Effector CD4-positive, alpha-beta T cell (primary cell): Measurements from ENCODE around the gene SERAC1.
"Not testable (repeated sequence)": the region's sequence is repeated elsewhere in the genome, so short reads cannot be mapped to it uniquely, and the experiment has no call there.

Experiments
- DNase-seq: peaks from one replicate; pipeline ENCODE4 v3.0.0-alpha.2; 2020

Gene SERAC1

GRCh38 chr6:158174024-158174423 lies 6.0 kb upstream of the SERAC1 start:
- DNase-seq: no peak

DNA sequence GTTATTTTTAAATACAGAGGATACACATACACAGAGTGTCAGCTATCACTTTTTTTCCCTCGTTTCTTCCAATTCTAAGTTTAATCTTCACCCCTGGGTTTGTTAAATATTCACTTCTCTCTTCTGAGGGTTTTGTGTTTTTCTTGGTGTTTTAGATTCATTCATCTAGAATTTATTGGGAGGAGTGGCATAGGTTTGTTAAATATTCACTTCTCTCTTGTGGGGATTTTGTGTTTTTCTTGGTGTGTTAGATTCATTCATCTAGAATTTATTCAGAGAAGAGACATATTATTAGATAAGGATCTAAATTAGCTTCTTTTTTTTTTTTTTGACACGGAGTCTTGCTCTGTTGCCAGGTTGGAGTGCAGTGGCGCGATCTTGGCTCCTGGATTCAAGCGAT lies 3.9 kb upstream of the SERAC1 start:
- DNase-seq: no peak

DNA sequence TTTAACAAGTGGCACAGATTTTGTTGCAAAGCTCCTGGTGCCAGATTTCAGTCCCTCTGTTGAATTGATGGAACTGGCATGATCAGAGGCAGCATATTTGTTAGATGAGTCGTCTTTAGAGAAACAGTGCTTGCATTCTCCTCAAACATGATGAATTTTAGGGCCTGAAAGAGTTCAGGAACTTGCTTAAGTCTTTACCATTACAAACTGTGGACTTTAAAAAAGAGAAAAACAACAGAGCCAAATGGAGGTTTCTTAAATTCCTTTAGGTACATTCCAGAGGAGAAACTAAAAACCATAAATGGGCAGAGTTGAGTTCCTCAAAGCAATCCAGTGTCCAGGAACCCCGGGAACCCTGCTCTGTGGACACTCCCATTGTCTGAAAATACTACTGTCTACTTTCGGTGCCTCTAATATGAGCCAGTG lies 2.6 kb upstream of the SERAC1 start:
- DNase-seq: no peak

DNA sequence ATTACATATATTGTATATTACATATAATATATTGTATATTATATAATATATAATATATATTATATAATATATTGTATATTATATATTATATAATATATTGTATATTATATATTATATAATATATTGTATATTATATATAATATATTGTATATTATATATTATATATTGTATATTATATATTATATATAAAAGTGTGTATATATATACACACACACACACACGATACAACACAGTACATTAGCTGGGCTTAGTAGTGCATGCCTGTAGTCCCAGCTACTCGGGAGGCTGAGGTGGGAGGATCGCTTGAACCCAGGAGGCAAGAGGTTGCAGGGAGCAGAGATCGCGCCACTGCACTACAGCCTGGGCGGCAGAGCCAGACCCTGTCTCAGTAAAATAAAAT lies 1.6 kb upstream of the SERAC1 start:
- not testable (repeated sequence) for DNase-seq

GRCh38 chr6:158165919-158166416 lies 2.1 kb downstream of the SERAC1 start:
- DNase-seq: no peak

DNA sequence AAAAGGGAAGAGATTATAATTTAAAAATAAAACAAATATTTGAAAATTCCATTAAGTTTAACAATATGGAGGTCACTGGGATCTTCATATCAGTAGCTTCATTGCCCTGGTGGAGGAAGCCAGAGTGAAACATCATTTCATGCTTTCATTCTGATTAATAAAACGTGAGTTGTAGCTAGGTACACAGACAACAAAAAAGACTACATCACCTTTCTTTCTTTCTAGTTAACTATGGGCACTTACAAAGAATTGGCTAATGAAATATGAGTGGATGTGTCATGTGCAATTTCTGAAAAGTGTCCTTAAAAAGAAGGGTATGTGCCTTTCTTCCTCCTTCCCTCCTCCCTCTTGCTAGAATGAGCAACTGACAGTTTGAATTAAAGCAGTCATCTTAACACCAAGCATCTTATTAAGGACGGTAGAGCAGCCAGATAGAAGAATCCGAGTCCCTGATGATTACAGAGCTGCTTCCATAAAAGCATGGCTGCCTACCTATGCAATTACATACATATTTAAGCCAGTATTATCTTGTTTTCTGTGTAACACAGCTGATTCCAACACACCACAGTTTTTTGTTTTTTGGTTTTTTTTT lies 3.4 kb downstream of the SERAC1 start:
- DNase-seq: no peak

GRCh38 chr6:158161566-158162254 lies 6.4 kb downstream of the SERAC1 start:
- DNase-seq: no peak

DNA sequence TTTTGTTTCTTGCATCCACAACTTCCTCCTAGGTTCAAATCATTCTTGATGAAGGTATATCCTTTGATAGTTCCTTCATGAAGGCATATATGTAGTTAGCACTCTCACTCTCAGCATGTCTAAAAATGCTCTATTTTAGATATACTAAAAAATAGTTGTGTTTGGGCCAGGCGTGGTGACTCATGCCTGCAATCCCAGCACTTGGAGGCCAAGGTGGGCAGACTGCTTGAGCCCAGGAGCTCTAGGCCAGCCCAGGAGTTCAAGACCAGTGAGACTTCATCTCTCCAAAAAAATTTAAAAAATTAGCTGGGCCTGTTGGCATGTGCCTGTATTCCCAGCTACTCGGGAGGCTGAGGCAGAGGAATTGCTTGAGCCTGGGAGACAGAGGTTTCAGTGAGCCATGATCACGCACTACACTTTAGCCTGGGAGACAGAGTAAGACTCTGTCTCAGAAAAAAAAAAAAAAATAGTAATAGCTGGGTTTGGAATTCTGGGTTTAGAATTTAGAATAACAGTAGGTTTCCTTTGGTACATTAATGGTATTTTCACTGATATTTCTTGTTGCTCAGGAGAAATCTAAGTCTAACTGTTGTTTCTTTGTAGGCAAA lies 7.0 kb downstream of the SERAC1 start:
- no peak for DNase-seq

DNA sequence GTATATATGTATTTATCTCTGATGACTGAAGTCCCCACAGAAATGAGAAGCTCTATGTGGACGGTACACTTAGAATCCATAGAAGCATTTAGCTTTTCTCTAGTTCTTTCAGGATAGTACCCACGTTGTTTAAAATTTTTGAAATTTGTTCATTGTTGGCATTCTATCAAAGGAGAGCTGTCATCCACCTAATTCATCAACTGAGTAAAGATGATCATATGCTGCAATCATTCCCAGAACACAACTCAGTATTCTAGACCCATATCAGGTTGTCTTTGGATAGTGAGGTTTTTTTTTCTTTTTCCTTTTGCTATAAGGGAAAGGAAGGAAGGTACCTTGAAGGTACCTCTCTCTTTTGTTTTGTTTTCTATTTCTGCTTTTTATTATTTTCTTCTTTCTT lies 9.3 kb downstream of the SERAC1 start:
- DNase-seq: no peak

- no peak for DNase-seq
These were observed 9.9 kb downstream of the SERAC1 start for GRCh38 chr6:158158123-158158522.

GRCh38 chr6:158157064-158157764 lies 10.8 kb downstream of the SERAC1 start:
- DNase-seq: no peak

GRCh38 chr6:158154816-158155215 lies 13.2 kb downstream of the SERAC1 start:
- no peak for DNase-seq

- no peak for DNase-seq
These were observed 14.5 kb downstream of the SERAC1 start for GRCh38 chr6:158153576-158153975.

DNA sequence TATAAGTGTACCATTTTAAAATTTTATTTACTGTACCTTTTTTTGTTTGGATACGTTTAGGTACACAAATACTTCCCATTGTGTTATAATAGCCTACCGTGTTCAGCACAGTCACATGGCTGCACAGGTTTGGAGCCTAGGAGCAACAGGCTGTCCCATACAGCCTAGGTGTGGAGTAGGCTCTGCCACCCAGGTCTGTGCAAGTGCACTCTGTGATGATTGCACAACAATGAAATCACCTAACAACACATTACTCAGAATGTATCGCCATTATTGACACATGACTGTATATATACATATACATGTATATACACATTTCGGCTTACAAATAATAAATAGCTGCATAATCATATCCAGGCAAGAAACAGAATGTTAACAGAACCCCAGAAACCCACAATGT lies 15.4 kb downstream of the SERAC1 start:
- DNase-seq: no peak

DNA sequence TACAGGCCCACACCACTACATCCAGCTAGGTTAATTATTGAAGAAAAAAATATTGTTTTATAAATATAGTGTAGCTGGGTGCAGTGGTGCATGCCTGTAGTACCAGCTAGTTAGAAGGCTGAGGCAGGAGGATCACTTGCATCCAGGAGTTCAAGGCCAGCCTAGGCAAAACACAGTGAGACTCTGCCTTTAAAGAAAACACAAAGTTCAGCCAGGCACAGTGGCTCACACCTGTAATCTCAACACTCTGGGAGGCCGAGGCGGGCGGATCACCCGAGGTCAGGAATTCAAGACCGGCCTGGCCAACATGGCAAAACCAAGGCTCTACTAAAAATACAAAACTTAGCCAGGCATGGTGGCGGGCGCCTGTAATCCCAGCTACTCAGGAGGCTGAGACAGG lies 16.0 kb downstream of the SERAC1 start:
- not testable (repeated sequence) for DNase-seq

DNA sequence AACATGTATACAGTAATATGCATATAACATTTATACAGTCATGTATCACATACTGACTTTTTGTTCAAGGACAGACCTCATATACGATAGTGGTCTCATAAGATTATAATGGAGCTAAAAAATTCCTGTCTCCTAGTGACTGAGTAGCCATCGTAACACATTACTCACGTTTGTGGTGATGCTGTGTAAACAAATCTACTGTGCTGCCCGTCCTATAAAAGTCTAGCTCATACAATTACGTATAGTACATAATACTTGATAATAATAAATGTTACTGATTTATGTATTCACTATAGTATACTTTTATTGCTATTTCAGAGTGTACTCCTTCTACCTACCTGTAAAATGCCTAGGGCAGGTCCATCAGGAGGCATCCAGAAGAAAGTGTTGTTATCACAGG lies 17.4 kb downstream of the SERAC1 start:
- DNase-seq: no peak

DNA sequence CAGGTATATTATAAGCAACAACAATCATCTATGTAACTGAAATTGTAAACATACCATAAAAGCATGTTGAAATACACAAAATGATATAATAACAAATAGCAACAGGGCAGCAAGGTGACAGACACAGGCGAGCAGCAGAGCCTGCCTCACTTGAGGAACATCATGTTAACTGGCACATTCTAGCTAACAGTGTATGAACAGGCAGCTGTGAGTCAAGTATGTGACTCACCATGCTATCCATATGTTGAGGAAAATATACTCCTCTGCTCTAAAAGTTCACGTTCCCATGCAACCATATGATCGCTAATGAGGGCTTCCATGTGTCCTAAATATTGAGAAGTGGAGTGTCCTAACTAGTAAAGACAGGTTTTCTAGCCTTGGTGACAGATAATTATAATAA lies 18.4 kb downstream of the SERAC1 start:
- no peak for DNase-seq

- no peak for DNase-seq
These were observed 24.4 kb downstream of the SERAC1 start for GRCh38 chr6:158143700-158144099.

DNA sequence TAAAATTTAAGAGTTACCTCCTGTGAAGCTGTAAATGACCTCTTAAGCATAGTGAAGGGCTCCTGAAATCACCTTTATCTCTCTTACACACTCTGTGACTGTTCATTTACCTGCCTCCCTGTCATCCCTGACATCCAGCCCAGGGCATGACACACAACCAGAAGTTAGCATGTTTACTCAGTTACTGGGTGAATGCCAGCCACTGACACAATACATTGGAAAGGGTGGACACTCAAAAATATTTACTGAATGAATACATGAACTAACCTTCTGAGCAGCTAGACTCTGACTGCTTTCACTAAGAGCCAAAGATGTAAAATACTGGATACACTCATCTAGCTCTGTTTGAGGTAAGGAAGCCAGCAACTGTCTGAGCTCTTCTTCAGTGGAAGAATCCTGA lies 25.3 kb downstream of the SERAC1 start:
- DNase-seq: no peak

- no peak for DNase-seq
These were observed 36.1 kb downstream of the SERAC1 start for GRCh38 chr6:158131926-158132325.

DNA sequence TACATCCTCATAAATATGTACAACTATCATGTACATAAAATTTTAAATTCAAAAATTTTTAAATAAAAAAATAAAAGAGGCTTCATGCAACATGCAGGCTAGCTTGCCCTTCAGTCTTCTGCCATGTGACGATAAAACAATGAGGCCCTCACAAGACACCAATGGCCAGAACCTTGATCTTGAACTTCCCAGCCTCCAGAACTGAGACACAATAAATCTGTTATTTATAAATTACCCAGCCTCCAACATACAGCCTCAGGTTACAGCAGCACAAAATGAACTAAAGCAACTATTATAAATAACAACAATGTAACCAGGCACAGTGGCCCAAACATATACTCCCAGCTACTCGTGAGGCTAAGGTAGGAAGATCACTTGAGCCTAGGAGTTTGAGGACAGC lies 42.8 kb downstream of the SERAC1 start:
- DNase-seq: no peak

- no peak for DNase-seq
These were observed 43.8 kb downstream of the SERAC1 start for GRCh38 chr6:158124288-158124687.

DNA sequence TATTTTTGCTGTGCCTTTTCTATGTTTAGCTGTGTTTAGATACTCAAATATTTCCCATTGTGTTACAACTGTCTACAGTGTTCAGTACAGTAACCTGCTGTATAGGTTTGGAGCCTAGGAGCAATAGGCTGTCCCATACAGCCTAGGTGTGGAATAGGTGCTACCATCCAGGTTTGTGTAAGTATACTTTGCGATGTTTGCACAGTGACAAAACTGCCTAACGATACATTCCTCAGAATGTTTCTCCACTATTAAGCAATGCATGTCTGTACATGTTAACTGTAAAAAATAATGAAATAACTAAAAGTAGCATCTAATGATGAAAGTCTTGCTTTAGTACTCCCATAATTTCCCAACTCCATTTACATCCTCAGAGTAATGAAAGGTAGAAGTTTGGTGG lies 46.0 kb downstream of the SERAC1 start:
- no peak for DNase-seq

DNA sequence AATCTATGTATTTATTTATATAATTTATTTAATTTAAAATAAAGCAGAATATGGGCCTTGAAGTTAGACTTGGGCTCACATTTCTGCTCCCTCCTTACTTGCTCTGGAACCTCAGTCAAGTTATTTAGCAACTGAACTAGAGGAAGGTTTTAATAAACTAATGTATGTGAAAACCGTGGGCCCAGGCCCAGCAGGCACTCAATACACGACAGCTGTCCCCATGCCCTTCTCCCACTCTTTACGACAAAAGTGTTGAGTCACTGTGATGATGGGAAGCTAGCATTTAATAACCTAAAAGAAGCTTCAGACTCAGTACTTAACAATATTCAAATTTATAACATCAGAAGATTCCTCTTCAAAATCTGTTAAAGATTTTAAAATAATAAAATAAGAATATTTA lies 46.7 kb downstream of the SERAC1 start:
- no peak for DNase-seq
